NCI-H128 (cell line): ENCODE data around the gene ITPR2.
"Not testable (repeated sequence)": the region's sequence is repeated elsewhere in the genome, so short reads cannot be mapped to it uniquely, and the experiment has no call there.

Source experiments
- DNase-seq: peaks from one replicate; lab custom pipeline; 2025; ENCODE audit not compliant: unreplicated experiment; lab: John Stamatoyannopoulos, UW

The ITPR2 gene

GRCh38 chr12:26633591-26634210 is 199.3 kb downstream of the ITPR2 start:
- DNase-seq: no peak

- no peak for DNase-seq
Measured at GRCh38 chr12:26632756-26633155, 200.2 kb downstream of the ITPR2 start.

- DNase-seq: no peak
Measured at GRCh38 chr12:26631846-26632245, 201.1 kb downstream of the ITPR2 start.

GRCh38 chr12:26630546-26631027 is 202.4 kb downstream of the ITPR2 start:
- DNase-seq: no peak

- no peak for DNase-seq
Measured at GRCh38 chr12:26629864-26630263, 203.1 kb downstream of the ITPR2 start.

GRCh38 chr12:26628234-26628633 is 204.8 kb downstream of the ITPR2 start:
- no peak for DNase-seq

- DNase-seq: no peak
Measured at GRCh38 chr12:26627335-26627734, 205.7 kb downstream of the ITPR2 start.

- no peak for DNase-seq
Measured at GRCh38 chr12:26623136-26623535, 209.9 kb downstream of the ITPR2 start.

GRCh38 chr12:26622601-26623000 is 210.4 kb downstream of the ITPR2 start:
- no peak for DNase-seq

GRCh38 chr12:26621932-26622331 is 211.1 kb downstream of the ITPR2 start:
- DNase-seq: no peak

- DNase-seq: no peak
Measured at GRCh38 chr12:26620907-26621306, 212.1 kb downstream of the ITPR2 start.

- no peak for DNase-seq
Measured at GRCh38 chr12:26617513-26617912, 215.5 kb downstream of the ITPR2 start.

- no peak for DNase-seq
Measured at GRCh38 chr12:26614011-26614616, 218.9 kb downstream of the ITPR2 start.

- DNase-seq: no peak
Measured at GRCh38 chr12:26612203-26612602, 220.8 kb downstream of the ITPR2 start.

- no peak for DNase-seq
Measured at GRCh38 chr12:26611598-26611997, 221.4 kb downstream of the ITPR2 start.

GRCh38 chr12:26610774-26611173 is 222.2 kb downstream of the ITPR2 start:
- no peak for DNase-seq

- DNase-seq: no peak
Measured at GRCh38 chr12:26609986-26610385, 223.0 kb downstream of the ITPR2 start.

- no peak for DNase-seq
Measured at GRCh38 chr12:26608706-26609105, 224.3 kb downstream of the ITPR2 start.

GRCh38 chr12:26608273-26608672 is 224.7 kb downstream of the ITPR2 start:
- no peak for DNase-seq

GRCh38 chr12:26606911-26607310 is 226.1 kb downstream of the ITPR2 start:
- DNase-seq: no peak

GRCh38 chr12:26604813-26605212 is 228.2 kb downstream of the ITPR2 start:
- not testable (repeated sequence) for DNase-seq

- DNase-seq: no peak
Measured at GRCh38 chr12:26599096-26599695, 233.8 kb downstream of the ITPR2 start.
